ENCODE data around the gene TNS3. TPM values are rescaled to one million over a fixed set of nuclear protein-coding genes. Genes with fewer than 3 reads are reported as not detected.

TNS3 gene
- total and polyA plus RNA-seq, 2 of the 13 experiments (the other 11 are each of a cell fraction or from before 2014, with no cell fraction given): 52.9 to 55.7 TPM

DNA sequence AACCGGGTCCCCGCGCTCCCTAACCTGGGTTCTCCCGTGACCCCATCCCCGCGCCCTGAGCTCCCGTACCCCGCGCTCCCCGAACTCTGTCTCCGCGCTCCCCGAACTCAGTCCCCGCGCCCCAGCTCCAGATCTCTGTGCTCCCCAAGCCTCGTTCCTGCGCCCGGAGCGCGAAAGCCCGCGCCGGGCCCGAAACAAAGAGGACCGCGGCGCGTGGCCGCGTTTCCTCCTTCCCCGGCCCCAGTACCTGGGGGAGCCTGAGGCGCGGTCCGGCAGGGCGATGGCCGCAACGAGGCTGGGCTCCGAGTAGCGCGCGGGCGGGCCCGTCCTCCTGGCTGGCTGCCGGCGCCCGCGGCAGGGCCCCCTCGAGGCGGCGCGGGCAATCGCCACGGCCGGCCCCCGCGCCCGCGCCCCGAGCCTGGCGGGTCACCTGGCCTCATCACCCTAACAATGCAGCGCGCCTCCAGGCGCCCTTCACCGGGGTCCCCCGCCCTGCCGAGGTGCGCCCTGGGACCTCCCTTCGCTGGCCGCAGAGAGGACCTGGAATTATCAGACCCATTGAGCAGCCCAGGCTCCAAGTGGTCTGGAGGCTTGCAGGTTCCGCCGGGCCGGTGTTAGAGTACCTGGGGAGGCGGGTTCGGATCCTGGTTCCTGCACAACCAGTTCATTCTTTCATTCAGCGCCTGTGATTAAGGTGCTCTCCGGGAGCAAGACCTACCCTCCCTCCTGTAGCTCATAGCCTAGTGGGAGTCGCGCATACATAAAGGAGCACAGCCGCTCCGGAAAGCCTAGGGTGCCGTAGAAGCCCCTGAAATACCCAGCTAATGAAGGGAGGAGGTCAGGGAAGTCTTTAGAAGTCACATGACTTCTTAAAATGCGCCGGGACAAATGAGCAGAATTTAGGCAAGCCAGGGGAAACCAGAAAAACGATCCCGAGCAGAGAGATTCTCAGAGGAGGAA, at the start of gene TNS3 (continued):
- peak; percentile 98 for TF ChIP-seq ZNF142 (CRISPR knock-in tag; IDR thresholded peaks at IDR 0.05)
- TF ChIP-seq TARDBP (CRISPR knock-in tag; IDR thresholded peaks at IDR 0.05): 0 out of 2 replicates have a peak, but pooled peaks have one; percentile 13
- TF ChIP-seq NFIB (CRISPR knock-in tag; IDR thresholded peaks at IDR 0.05; ENCODE audit: borderline replicate concordance): no peak
- no peak for TF ChIP-seq RARA (CRISPR knock-in tag; IDR thresholded peaks at IDR 0.05)
- TF ChIP-seq GABPB1 (CRISPR knock-in tag; IDR thresholded peaks at IDR 0.05): peak; percentile 35; the same call in 1 of the 2 replicates
- TF ChIP-seq ZNF550 (CRISPR knock-in tag; IDR thresholded peaks at IDR 0.05; ENCODE audit: borderline replicate concordance): 0 out of 2 replicates have a peak, but pooled peaks have one; percentile 64
- peak; percentile 61; the same call in 1 of the 2 replicates for TF ChIP-seq HOXA5 (CRISPR knock-in tag; IDR thresholded peaks at IDR 0.05)
- peak; percentile 36; the same call in 1 of the 2 replicates for TF ChIP-seq PHF21A (CRISPR knock-in tag; IDR thresholded peaks at IDR 0.05)
- 0 out of 2 replicates have a peak, but pooled peaks have one; percentile 30 for TF ChIP-seq ZNF709 (CRISPR knock-in tag; IDR thresholded peaks at IDR 0.05)
- TF ChIP-seq NR1H2 (CRISPR knock-in tag; IDR thresholded peaks at IDR 0.05; ENCODE audit: borderline replicate concordance, low read depth): no peak
- no peak for TF ChIP-seq SMYD3 (CRISPR knock-in tag; IDR thresholded peaks at IDR 0.05)
- TF ChIP-seq DDIT3 (CRISPR knock-in tag; IDR thresholded peaks at IDR 0.05): no peak
- TF ChIP-seq SALL1 (CRISPR knock-in tag; IDR thresholded peaks at IDR 0.05): peak; percentile 62; the same call in 1 of the 2 replicates
- TF ChIP-seq ZNF777 (CRISPR knock-in tag; IDR thresholded peaks at IDR 0.05): no peak
- TF ChIP-seq KAT7 (CRISPR knock-in tag; IDR thresholded peaks at IDR 0.05; ENCODE audit: borderline replicate concordance): 0 out of 2 replicates have a peak, but pooled peaks have one; percentile 61
- TF ChIP-seq POGK (CRISPR knock-in tag; conservative IDR thresholded peaks at IDR 0.05): 0 out of 2 replicates have a peak, but pooled peaks have one; percentile 20
- TF ChIP-seq ZNF484 (CRISPR knock-in tag; IDR thresholded peaks at IDR 0.05; ENCODE audit: borderline replicate concordance, low read depth): no peak
- TF ChIP-seq HOXA3 (CRISPR knock-in tag; IDR thresholded peaks at IDR 0.05): peak; percentile 33; the same call in 1 of the 2 replicates
- 0 out of 2 replicates have a peak, but pooled peaks have one; percentile 54 for TF ChIP-seq ZNF616 (CRISPR knock-in tag; IDR thresholded peaks at IDR 0.05; ENCODE audit: low read depth)

Measured in HepG2 (cell line).